ENCODE data around the gene NLRP2B.
"Not testable (repeated sequence)": the region's sequence is repeated elsewhere in the genome, so short reads cannot be mapped to it uniquely, and the experiment has no call there.

NLRP2B gene

GRCh38 chrX:57680160-57680559, at the start of gene NLRP2B:
NLRP2B (minus strand) TSS chrX:57680260.
- Histone ChIP-seq H3K27me3 (ENCODE audit: low read depth) (no peaks in the 10 kb centered on the region), H3K4me1 (peaks cover 20% of the 10 kb centered on the region), H3K9me3 (no peaks in the 10 kb centered on the region), H3K36me3 (replicated peaks) (no peaks in the 10 kb centered on the region), H3K4me3 (no peak within 1 kb of the TSS)
- no peak for DNase-seq (ENCODE audit: low spot score in 2 of 2)
- in situ Hi-C loops (cut with MboI; ENCODE audit: low sequenced_read_pairs): no loop called here

DNA sequence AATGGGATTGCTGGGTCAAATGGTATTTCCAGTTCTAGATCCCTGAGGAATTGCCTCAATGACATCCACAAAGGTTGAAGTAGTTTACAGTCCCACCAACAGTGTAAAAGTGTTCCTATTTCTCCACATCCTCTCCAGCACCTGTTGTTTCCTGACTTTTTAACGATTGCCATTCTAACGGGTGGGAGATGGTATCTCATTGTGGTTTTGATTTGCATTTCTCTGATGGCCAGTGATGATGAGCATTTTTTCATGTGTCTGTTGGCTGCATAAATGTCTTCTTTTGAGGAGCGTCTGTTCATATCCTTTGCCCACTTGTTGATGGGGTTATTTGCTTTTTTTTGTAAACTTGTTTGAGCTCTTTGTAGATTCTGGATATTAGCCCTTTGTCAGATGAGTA, 45.9 kb upstream of the NLRP2B start:
- H3K36me3 ChIP-seq (replicated peaks); H3K4me3 ChIP-seq; H3K9me3 ChIP-seq; H3K4me1 ChIP-seq; H3K27me3 ChIP-seq (ENCODE audit: low read depth); DNase-seq (ENCODE audit: low spot score in 2 of 2); in situ Hi-C loops (cut with MboI; ENCODE audit: low sequenced_read_pairs): not testable (repeated sequence)

DNA sequence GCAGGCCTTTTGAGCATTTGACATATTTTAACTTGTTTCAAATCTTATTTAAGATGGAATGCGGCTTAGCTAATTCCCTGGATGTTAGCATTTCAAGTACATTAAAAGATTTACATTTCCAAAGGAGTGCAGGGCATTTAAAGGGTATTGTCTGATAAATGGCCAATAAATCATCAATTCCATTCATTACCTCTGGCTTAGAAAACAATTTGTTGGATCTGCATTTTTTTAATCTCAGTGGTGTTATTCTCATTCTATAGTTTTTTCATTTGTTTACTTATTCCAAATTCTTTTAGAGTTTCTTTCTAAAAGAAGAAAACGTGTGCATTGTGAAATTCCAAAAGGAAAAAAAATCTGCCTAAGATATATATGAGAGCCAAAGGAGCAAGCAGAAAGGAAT, 1.3 kb upstream of the NLRP2B start:
- no peaks in the 10 kb centered on the region for H3K27me3 ChIP-seq (ENCODE audit: low read depth)
- H3K36me3 ChIP-seq (replicated peaks): no peaks in the 10 kb centered on the region
- peaks cover 20% of the 10 kb centered on the region for H3K4me1 ChIP-seq
- H3K4me3 ChIP-seq: no peak overlapping the region
- H3K9me3 ChIP-seq: no peaks in the 10 kb centered on the region
- in situ Hi-C loops (cut with MboI; ENCODE audit: low sequenced_read_pairs): no loop called here
- DNase-seq (ENCODE audit: low spot score in 2 of 2): peak in 1 of 2 experiments; percentile 97

DNA sequence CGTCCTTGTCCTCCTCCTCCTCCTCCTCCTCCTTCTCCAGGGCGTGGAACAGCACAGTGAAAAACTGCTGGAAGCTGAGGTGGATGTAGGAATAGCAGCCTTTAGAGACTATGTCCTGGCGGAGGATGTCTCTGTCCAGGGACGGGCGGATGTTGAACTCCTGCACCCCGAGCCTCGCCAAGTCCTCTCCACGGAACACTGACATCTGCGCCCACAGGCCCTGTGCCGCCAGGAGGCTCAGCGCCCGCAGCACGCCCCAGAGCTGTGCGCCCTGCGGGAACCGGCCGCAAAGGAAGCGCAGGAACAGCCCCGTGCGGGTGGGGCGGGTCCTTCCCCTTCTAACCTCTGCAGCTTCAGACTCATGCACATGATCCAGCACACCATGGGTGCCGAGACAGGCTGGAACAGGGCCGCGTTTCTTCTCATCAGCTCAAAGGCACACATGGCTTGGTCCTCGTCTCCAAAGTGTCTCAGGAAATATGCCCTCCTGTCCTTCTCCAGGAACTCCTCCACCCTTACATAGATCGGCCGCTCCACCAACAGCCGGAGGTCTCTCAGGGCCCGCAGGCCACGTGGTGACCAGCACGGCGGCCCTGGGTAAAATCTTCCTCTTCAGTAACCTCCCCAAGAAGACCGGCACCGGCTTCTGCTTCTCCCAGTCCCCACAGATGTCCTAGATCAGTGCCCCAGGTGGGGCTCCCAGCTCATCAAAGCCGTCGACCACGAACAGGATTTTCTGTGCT, 1.2 kb downstream of the NLRP2B start:
- no peak overlapping the region for H3K4me3 ChIP-seq
- H3K9me3 ChIP-seq: peaks cover 2% of the 10 kb centered on the region; the same call in 1 of the 2 replicates
- H3K4me1 ChIP-seq: peaks cover 20% of the 10 kb centered on the region
- H3K27me3 ChIP-seq (ENCODE audit: low read depth): no peaks in the 10 kb centered on the region
- H3K36me3 ChIP-seq (replicated peaks): no peaks in the 10 kb centered on the region
- DNase-seq (ENCODE audit: low spot score in 2 of 2): no peak
- in situ Hi-C loops (cut with MboI; ENCODE audit: low sequenced_read_pairs): no loop called here

DNA sequence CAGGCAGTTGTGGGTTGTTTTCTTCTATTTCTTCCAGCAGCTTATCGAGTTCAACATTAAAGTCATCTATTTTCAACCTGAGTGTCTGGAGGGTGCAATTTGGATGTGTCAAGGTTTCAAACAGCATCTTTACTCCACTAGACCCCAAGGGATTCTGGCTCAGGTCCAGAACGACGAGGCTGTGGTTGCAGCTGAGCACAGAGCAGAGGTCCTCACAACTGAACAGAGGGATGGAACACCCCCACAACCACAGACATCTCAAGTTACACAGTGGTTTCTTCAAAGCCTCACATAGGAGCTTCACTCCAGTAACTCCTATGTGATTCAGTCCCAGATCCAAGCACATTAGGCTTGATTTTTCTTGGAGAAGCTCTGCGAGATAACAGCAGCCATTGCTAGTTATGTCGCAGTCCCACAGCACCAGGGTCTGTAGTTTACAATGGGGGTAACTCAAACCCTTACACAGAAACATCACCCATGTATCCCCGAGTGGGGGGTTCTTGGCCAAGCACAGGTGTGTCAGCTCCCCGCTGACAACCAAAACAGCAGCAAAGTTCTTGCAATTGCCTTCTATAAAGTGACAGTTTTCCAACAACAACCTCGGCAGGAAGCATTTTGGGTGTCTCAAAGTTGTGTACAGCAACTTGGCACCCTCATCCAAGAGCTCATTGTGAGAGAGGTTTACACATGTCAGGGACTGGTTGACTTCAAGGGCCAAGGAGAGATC, 2.8 kb downstream of the NLRP2B start:
- DNase-seq (ENCODE audit: low spot score in 2 of 2): no peak
- Histone ChIP-seq H3K27me3 (ENCODE audit: low read depth) (no peaks in the 10 kb centered on the region), H3K9me3 (peaks cover 7% of the 10 kb centered on the region), H3K4me1 (peaks cover 12% of the 10 kb centered on the region), H3K4me3 (no peak overlapping the region), H3K36me3 (replicated peaks) (no peaks in the 10 kb centered on the region)
- in situ Hi-C loops (cut with MboI; ENCODE audit: low sequenced_read_pairs): no loop called here

DNA sequence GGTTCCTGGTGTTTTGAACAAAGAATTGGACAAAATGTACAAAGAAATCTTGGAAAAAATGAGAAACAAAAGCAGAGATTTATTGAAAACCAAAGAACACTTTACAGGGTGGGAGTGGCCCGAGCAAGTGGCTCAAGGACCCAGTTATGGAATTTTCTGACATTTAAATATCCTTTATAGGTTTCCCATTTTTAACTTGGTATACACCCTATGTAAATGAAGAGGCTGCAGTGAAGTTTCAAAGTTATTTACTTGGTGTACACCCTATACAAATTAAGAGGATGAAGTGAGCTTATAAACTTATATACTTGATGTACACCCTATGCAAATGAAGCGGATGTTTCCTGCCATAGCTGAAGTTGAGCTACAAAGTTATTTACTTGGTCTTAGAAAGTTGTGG, 4.7 kb downstream of the NLRP2B start:
- in situ Hi-C loops (cut with MboI; ENCODE audit: low sequenced_read_pairs): no loop called here
- H3K36me3 ChIP-seq (replicated peaks): no peaks in the 10 kb centered on the region
- no peak overlapping the region for H3K4me3 ChIP-seq
- H3K27me3 ChIP-seq (ENCODE audit: low read depth): no peaks in the 10 kb centered on the region
- no peaks in the 10 kb centered on the region for H3K4me1 ChIP-seq
- no peak for DNase-seq (ENCODE audit: low spot score in 2 of 2)
- H3K9me3 ChIP-seq: peaks cover 7% of the 10 kb centered on the region

DNA sequence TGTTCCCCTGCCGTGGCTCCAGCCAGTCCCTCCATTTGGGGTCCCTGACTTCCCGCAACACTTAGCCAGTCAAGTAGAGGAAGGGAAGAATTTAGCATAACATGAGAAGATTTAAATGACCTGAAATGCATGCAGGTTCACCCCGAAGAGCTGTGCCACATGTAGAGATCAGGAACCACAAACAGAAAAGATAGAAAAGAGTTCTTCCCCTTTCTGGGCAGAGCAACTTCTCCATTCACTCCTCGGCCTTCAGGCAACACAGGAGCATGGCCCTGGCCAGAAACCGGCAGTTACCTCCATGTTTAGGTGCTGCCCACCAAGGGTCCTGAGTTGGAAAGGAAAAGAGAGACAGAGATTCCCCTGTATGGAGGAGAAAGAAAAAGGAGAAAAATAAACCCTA, 5.2 kb downstream of the NLRP2B start:
- no peak overlapping the region for H3K4me3 ChIP-seq
- H3K36me3 ChIP-seq (replicated peaks): no peaks in the 10 kb centered on the region
- in situ Hi-C loops (cut with MboI; ENCODE audit: low sequenced_read_pairs): loop anchor here (25.0 kb wide), 1 partner anchor 87 kb away; no protein-coding TSS in a partner anchor
- no peaks in the 10 kb centered on the region for H3K4me1 ChIP-seq
- no peaks in the 10 kb centered on the region for H3K27me3 ChIP-seq (ENCODE audit: low read depth)
- DNase-seq (ENCODE audit: low spot score in 2 of 2): no peak
- peaks cover 7% of the 10 kb centered on the region for H3K9me3 ChIP-seq

DNA sequence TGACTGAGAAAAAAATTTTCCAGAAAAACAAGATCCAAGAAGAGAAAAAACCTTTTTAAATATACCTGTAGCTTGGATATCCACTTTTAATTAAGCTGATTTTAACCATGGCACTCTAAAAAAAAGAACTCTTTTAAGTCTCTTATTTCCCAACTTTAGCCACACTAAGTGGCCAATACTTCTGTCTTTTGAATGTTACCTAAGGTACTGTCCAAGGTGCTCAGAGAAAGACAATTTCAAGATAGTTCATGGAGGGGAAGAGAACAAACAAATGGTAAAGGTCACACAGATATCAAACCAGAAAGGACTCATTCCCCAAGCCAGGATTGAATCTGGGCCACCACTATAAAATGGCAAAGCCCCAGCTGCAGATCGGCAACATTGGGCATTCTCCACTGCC, 10.1 kb downstream of the NLRP2B start:
- Histone ChIP-seq H3K4me3 (no peak overlapping the region), H3K36me3 (replicated peaks) (no peaks in the 10 kb centered on the region), H3K27me3 (ENCODE audit: low read depth) (no peaks in the 10 kb centered on the region), H3K4me1 (peaks cover 5% of the 10 kb centered on the region; the same call in 1 of the 2 replicates), H3K9me3 (peaks cover 7% of the 10 kb centered on the region)
- DNase-seq (ENCODE audit: low spot score in 2 of 2): no peak
- in situ Hi-C loops (cut with MboI; ENCODE audit: low sequenced_read_pairs): loop anchor here (25.0 kb wide), 1 partner anchor 92 kb away; no protein-coding TSS in a partner anchor

GRCh38 chrX:57667010-57667409, 13.1 kb downstream of the NLRP2B start:
- in situ Hi-C loops (cut with MboI; ENCODE audit: low sequenced_read_pairs): loop anchor here (25.0 kb wide), 1 partner anchor 95 kb away; no protein-coding TSS in a partner anchor
- H3K36me3 ChIP-seq (replicated peaks): no peaks in the 10 kb centered on the region
- H3K9me3 ChIP-seq: no peaks in the 10 kb centered on the region; the same call in 1 of the 2 replicates
- no peak for DNase-seq (ENCODE audit: low spot score in 2 of 2)
- peaks cover 5% of the 10 kb centered on the region for H3K4me1 ChIP-seq
- no peak overlapping the region for H3K4me3 ChIP-seq
- no peaks in the 10 kb centered on the region for H3K27me3 ChIP-seq (ENCODE audit: low read depth)

- Histone ChIP-seq H3K27me3 (ENCODE audit: low read depth) (no peaks in the 10 kb centered on the region), H3K4me1 (peaks cover 26% of the 10 kb centered on the region), H3K36me3 (replicated peaks) (no peaks in the 10 kb centered on the region), H3K9me3 (peaks cover 7% of the 10 kb centered on the region; the same call in 1 of the 2 replicates), H3K4me3 (no peak overlapping the region)
- in situ Hi-C loops (cut with MboI; ENCODE audit: low sequenced_read_pairs): loop anchor here (25.0 kb wide), 1 partner anchor 107 kb away; no protein-coding TSS in a partner anchor
- DNase-seq (ENCODE audit: low spot score in 2 of 2): no peak
Measured at GRCh38 chrX:57655065-57655464, 25.0 kb downstream of the NLRP2B start.

GRCh38 chrX:57652705-57653104, 27.4 kb downstream of the NLRP2B start:
- H3K36me3 ChIP-seq (replicated peaks): no peaks in the 10 kb centered on the region

DNA sequence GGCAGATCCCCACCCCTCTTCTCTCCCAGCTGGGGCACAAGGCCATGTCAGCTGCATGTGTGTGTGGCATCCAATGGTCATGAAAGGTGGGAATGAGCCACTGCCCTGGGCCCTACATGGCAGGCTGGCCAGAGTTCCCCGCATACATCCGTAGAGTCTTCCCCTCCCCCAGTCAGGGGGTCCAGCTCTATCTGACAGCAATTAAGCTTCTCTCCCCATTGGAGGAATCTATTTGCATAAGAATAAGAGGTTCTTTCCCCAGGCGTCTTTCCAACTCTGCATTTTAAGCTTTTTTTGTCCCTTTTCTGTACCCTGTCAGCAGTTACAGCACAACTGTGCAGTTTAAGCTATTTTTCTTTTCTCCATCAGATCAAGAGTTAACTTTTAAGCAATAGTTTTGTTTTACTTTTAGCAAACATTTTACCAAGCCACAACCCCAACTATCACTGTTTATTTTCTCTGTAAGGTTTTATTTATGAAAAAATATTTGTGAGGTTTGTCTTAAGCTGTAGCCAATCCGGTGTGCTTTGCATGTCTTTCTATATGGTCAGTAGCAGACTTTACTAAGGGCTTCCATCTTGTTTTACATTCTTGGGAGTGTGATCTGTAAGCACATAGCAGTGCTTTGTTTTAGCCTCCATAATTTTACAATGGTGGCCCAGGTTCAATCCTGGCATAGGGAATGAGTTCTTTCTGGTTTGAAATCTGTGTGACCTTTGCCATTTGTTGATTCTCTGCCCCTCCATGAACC, 28.7 kb downstream of the NLRP2B start:
- peaks cover 36% of the 10 kb centered on the region for H3K4me1 ChIP-seq
- in situ Hi-C loops (cut with MboI; ENCODE audit: low sequenced_read_pairs): loop anchor here (25.0 kb wide), 1 partner anchor 111 kb away; no protein-coding TSS in a partner anchor
- H3K27me3 ChIP-seq (ENCODE audit: low read depth): no peaks in the 10 kb centered on the region
- H3K4me3 ChIP-seq: no peak overlapping the region
- peak; percentile 84 to 95 for DNase-seq (ENCODE audit: low spot score in 2 of 2)
- peaks cover 7% of the 10 kb centered on the region; the same call in 1 of the 2 replicates for H3K9me3 ChIP-seq
- no peaks in the 10 kb centered on the region for H3K36me3 ChIP-seq (replicated peaks)

More at GRCh38 chrX:57652705-57653104, 27.4 kb downstream of the NLRP2B start:
- H3K4me1 ChIP-seq: peaks cover 26% of the 10 kb centered on the region
- no peak overlapping the region for H3K4me3 ChIP-seq
- no peaks in the 10 kb centered on the region for H3K27me3 ChIP-seq (ENCODE audit: low read depth)
- in situ Hi-C loops (cut with MboI; ENCODE audit: low sequenced_read_pairs): loop anchor here (25.0 kb wide), 1 partner anchor 110 kb away; no protein-coding TSS in a partner anchor
- DNase-seq (ENCODE audit: low spot score in 2 of 2): no peak
- peaks cover 7% of the 10 kb centered on the region; the same call in 1 of the 2 replicates for H3K9me3 ChIP-seq

- peaks cover 30% of the 10 kb centered on the region for H3K4me1 ChIP-seq
- no peaks in the 10 kb centered on the region for H3K9me3 ChIP-seq
- in situ Hi-C loops (cut with MboI; ENCODE audit: low sequenced_read_pairs): no loop called here
- no peak overlapping the region for H3K4me3 ChIP-seq
- H3K36me3 ChIP-seq (replicated peaks): no peaks in the 10 kb centered on the region
- peak in 1 of 2 experiments; percentile 59 for DNase-seq (ENCODE audit: low spot score in 2 of 2)
- H3K27me3 ChIP-seq (ENCODE audit: low read depth): no peaks in the 10 kb centered on the region
Measured at GRCh38 chrX:57647020-57647419, 33.0 kb downstream of the NLRP2B start.

Measured in HAP-1 (cell line).